HFFc6 (cell line): Measurements from ENCODE around the gene AP4S1. TPM values are rescaled to one million over a fixed set of nuclear protein-coding genes. Genes with fewer than 3 reads are reported as not detected.

Experiments
- DNase-seq: peaks from one replicate; pipeline ENCODE4 v3.0.0-alpha.2; 2018
- H3K27ac Mint-ChIP-seq: 2 replicates; pipeline ENCODE4 v1.8.0; 2020; ENCODE audit warnings: mild to moderate bottlenecking, mixed read lengths
- H3K27me3 Mint-ChIP-seq: 2 replicates; pipeline ENCODE4 v1.8.0; 2021; ENCODE audit warnings: mild to moderate bottlenecking, moderate library complexity, mixed read lengths; ENCODE audit not compliant: insufficient read depth
- H3K36me3 Mint-ChIP-seq: 2 replicates; pipeline ENCODE4 v1.8.0; 2021; ENCODE audit warnings: low read depth, mixed read lengths
- H3K4me1 Mint-ChIP-seq: 2 replicates; pipeline ENCODE4 v1.8.0; 2020; ENCODE audit warnings: low read depth, mixed read lengths
- H3K4me3 Mint-ChIP-seq: 2 replicates; pipeline ENCODE4 v1.8.0; 2020; ENCODE audit warnings: mild to moderate bottlenecking, moderate library complexity, mixed read lengths
- H3K9me3 Mint-ChIP-seq: 2 replicates; pipeline ENCODE4 v1.8.0; 2020; ENCODE audit warnings: mild to moderate bottlenecking, mixed read lengths
- CTCF ChIP-seq: fragments of 200-600 bp; sonication (generic); IDR thresholded peaks from 2 replicates; pipeline ENCODE4 v1.5.0; 2021; ENCODE audit warnings: antibody characterized with exemption, mild to moderate bottlenecking
- total RNA-seq, 6 experiments: library from RNA; stranded (reverse); fragmentation: NEBNext Ultra II Directional; extraction: Animal tissue kit (Norgen Biotek cat#: 25700); gene quantifications; 2 replicates in 1 of 6; 3 replicates in 5 of 6; pipeline ENCODE4 v1.2.3, GENCODE V29; 2021

Gene AP4S1
- total RNA-seq, 6 experiments from 2014 or later, result 6.5 to 10.0 (median 7.5) TPM

- peaks cover 28% of the 10 kb centered on the region for H3K36me3 Mint-ChIP-seq
- H3K4me1 Mint-ChIP-seq, result peaks cover 35% of the 10 kb centered on the region
- H3K27ac Mint-ChIP-seq, result peak overlapping the region; percentile 81
- peaks cover 18% of the 10 kb centered on the region for H3K9me3 Mint-ChIP-seq
- peak overlapping the region; percentile 61 for H3K4me3 Mint-ChIP-seq
- no peaks in the 10 kb centered on the region for H3K27me3 Mint-ChIP-seq
- TF ChIP-seq CTCF, result no peak
- peak; percentile 30 for DNase-seq
Measured at GRCh38 chr14:30994681-30995620, 30.5 kb upstream of the AP4S1 start.

- H3K27ac Mint-ChIP-seq, result peak overlapping the region; percentile 81
- no peak for TF ChIP-seq CTCF
- DNase-seq, result no peak
Measured at GRCh38 chr14:30995689-30996088, 29.8 kb upstream of the AP4S1 start.

GRCh38 chr14:30996892-30997659 lies 28.4 kb upstream of the AP4S1 start:
- Mint-ChIP-seq H3K9me3 (peaks cover 18% of the 10 kb centered on the region), H3K4me1 (peaks cover 34% of the 10 kb centered on the region), H3K36me3 (peaks cover 43% of the 10 kb centered on the region), H3K27me3 (no peaks in the 10 kb centered on the region), H3K27ac (no peak overlapping the region; the same call in 1 of the 2 replicates), H3K4me3 (no peak overlapping the region; the same call in 1 of the 2 replicates)
- no peak for TF ChIP-seq CTCF
- no peak for DNase-seq

More at GRCh38 chr14:30995689-30996088, 29.8 kb upstream of the AP4S1 start:
- Mint-ChIP-seq H3K4me3 (peak overlapping the region; percentile 61; the same call in 1 of the 2 replicates), H3K27me3 (no peaks in the 10 kb centered on the region), H3K36me3 (peaks cover 35% of the 10 kb centered on the region), H3K9me3 (peaks cover 18% of the 10 kb centered on the region), H3K4me1 (peaks cover 34% of the 10 kb centered on the region)

GRCh38 chr14:30998100-30998706 lies 27.2 kb upstream of the AP4S1 start:
- H3K36me3 Mint-ChIP-seq, result peaks cover 48% of the 10 kb centered on the region
- no peak for TF ChIP-seq CTCF
- peaks cover 34% of the 10 kb centered on the region for H3K4me1 Mint-ChIP-seq
- no peaks in the 10 kb centered on the region for H3K27me3 Mint-ChIP-seq
- no peak overlapping the region for H3K27ac Mint-ChIP-seq
- peaks cover 18% of the 10 kb centered on the region for H3K9me3 Mint-ChIP-seq
- DNase-seq, result no peak
- no peak overlapping the region for H3K4me3 Mint-ChIP-seq

- Mint-ChIP-seq H3K4me1 (peaks cover 34% of the 10 kb centered on the region), H3K4me3 (no peak overlapping the region), H3K36me3 (peaks cover 48% of the 10 kb centered on the region), H3K27ac (no peak overlapping the region), H3K9me3 (peaks cover 18% of the 10 kb centered on the region), H3K27me3 (no peaks in the 10 kb centered on the region)
- DNase-seq, result no peak
- no peak for TF ChIP-seq CTCF
Measured at GRCh38 chr14:30999038-30999773, 26.2 kb upstream of the AP4S1 start.
